Breast epithelium (tissue), 3 donors: ENCODE results near the gene TTC38.

ENCODE experiments used
- CTCF ChIP-seq, 3 donors: fragments of 450-650 bp; IDR thresholded peaks; one replicate each; pipeline ENCODE4 v1.5.1; 2016 to 2017; ENCODE audit warnings: antibody characterized with exemption in 3 of 3, mild to moderate bottlenecking in 3 of 3, moderate library complexity in 3 of 3
- POLR2A ChIP-seq: fragments of 450-650 bp; IDR thresholded peaks from one replicate; pipeline ENCODE4 v1.6.1; 2016; ENCODE audit warnings: antibody characterized with exemption, mild to moderate bottlenecking, moderate library complexity

- TF ChIP-seq CTCF (IDR thresholded peaks at IDR 0.05) (no peak), POLR2A (no peak)
Measured at GRCh38 chr22:46250783-46251125, 17.1 kb upstream of the TTC38 start.
